Panc1 (cell line): ENCODE results near the gene TIMMDC1. TPM values are rescaled to one million over a fixed set of nuclear protein-coding genes. Genes with fewer than 3 reads are reported as not detected.
"Not testable (repeated sequence)": the region's sequence is repeated elsewhere in the genome, so short reads cannot be mapped to it uniquely, and the experiment has no call there.

Experiments used
- ATAC-seq: fragments of 200-7000 bp; cut with Tn5 transposase; 2 replicates; pipeline ENCODE4 v1.9.1; 2020; ENCODE audit warnings: mild to moderate bottlenecking, moderate library complexity
- BruUV-seq: library from RNA; stranded (reverse); fragments of 400-500 nt; replicated peaks from 2 replicates; lab custom pipeline; 2021; lab: Mats Ljungman, UMichigan
- CTCF ChIA-PET: fragments of 300-600 bp; sonication (Branson Sonifier 250); formaldehyde crosslinking; loops from one replicate; lab custom pipeline; 2022; ENCODE audit warnings: antibody characterized with exemption; lab: Charles Lee
- POLR2A ChIA-PET: fragments of 300-600 bp; sonication (Branson Sonifier 250); formaldehyde crosslinking; loops from one replicate; lab custom pipeline; 2022; ENCODE audit warnings: antibody characterized with exemption; lab: Charles Lee
- DNase-seq: peaks from one replicate; pipeline ENCODE4 v3.0.0-alpha.2; 2010; ENCODE audit warnings: low read depth, low spot score
- H3K27ac ChIP-seq: 2 replicates; pipeline ENCODE4 v1.5.1; 2011; ENCODE audit warnings: mild to moderate bottlenecking, low read length, inconsistent platforms
- H3K27me3 ChIP-seq: fragments of 200-500 bp; sonication (Bioruptor generic); 2 replicates; pipeline ENCODE4 v1.6.0; 2014; ENCODE audit warnings: low read length, inconsistent platforms; ENCODE audit not compliant: control insufficient read depth, insufficient read depth
- H3K36me3 ChIP-seq: fragments of 200-500 bp; sonication (Bioruptor generic); 2 replicates; pipeline ENCODE4 v1.5.1; 2014; ENCODE audit warnings: inconsistent platforms, mild to moderate bottlenecking, low read length, moderate library complexity; ENCODE audit not compliant: control insufficient read depth, insufficient read depth
- H3K4me1 ChIP-seq: 2 replicates; pipeline ENCODE4 v1.5.1; 2011; ENCODE audit warnings: inconsistent platforms, mild to moderate bottlenecking, low read length, moderate library complexity; ENCODE audit not compliant: control insufficient read depth, insufficient read depth
- H3K4me3 ChIP-seq, 2 experiments: 2 replicates each; pipeline ENCODE4 v1.5.1; 2011 to 2012; ENCODE audit warnings: low read depth in 2 of 2, low read length in 2 of 2, mild to moderate bottlenecking in 2 of 2, inconsistent platforms in 1 of 2, moderate library complexity in 1 of 2
- H3K9me3 ChIP-seq: fragments of 200-500 bp; sonication (Bioruptor generic); 2 replicates; pipeline ENCODE4 v1.5.1; 2014; ENCODE audit warnings: low read depth, mild to moderate bottlenecking, inconsistent platforms, low read length, moderate library complexity; ENCODE audit not compliant: control insufficient read depth, insufficient read depth
- POLR2AphosphoS5 ChIP-seq: IDR thresholded peaks from 2 replicates; pipeline ENCODE4 v1.6.1; 2012; ENCODE audit warnings: mild to moderate bottlenecking, low read depth, low read length, moderate library complexity
- SIN3A ChIP-seq: IDR thresholded peaks from 2 replicates; pipeline ENCODE4 v1.6.1; 2012; ENCODE audit warnings: low read depth, mild to moderate bottlenecking, low read length, moderate library complexity, borderline replicate concordance; ENCODE audit not compliant: insufficient read depth
- TCF7L2 ChIP-seq: IDR thresholded peaks from 2 replicates; pipeline ENCODE4 v1.6.1; 2011; ENCODE audit warnings: mild to moderate bottlenecking, low read depth, low read length, inconsistent platforms
- in situ Hi-C: cut with HindIII; loops from 2 replicates; pipeline ENCODE4 v1.10.0; 2016; ENCODE audit warnings: low sequenced_read_pairs, low pct_unique_long_range_greater_than_20kb
- intact Hi-C: fragments of 100-400 bp; cut with micrococcal nuclease; formaldehyde crosslinking; loops from one replicate; pipeline ENCODE4 v1.10.0; 2022; ENCODE audit not compliant: unreplicated experiment
- total RNA-seq: library from RNA; stranded (reverse); gene quantifications from one replicate; pipeline ENCODE4 v1.2.1, GENCODE V29; 2021; ENCODE audit not compliant: unreplicated experiment
- TF ChIP-seq, protein P1 (sequence below), 2 experiments: IDR thresholded peaks; 2 replicates each; pipeline ENCODE4 v1.6.1; 2011 to 2012; ENCODE audit warnings: low read depth in 2 of 2, control low read depth in 1 of 2, low read length in 1 of 2, mild to moderate bottlenecking in 1 of 2, moderate library complexity in 1 of 2; ENCODE audit not compliant: insufficient read depth in 1 of 2
- TF ChIP-seq, protein P2 (sequence below): fragments of 450-650 bp; IDR thresholded peaks from 2 replicates; pipeline ENCODE4 v1.5.1; 2017; ENCODE audit warnings: mild to moderate bottlenecking

The TIMMDC1 gene
- total RNA-seq, 1 experiment from 2014 or later: 170 TPM

DNA sequence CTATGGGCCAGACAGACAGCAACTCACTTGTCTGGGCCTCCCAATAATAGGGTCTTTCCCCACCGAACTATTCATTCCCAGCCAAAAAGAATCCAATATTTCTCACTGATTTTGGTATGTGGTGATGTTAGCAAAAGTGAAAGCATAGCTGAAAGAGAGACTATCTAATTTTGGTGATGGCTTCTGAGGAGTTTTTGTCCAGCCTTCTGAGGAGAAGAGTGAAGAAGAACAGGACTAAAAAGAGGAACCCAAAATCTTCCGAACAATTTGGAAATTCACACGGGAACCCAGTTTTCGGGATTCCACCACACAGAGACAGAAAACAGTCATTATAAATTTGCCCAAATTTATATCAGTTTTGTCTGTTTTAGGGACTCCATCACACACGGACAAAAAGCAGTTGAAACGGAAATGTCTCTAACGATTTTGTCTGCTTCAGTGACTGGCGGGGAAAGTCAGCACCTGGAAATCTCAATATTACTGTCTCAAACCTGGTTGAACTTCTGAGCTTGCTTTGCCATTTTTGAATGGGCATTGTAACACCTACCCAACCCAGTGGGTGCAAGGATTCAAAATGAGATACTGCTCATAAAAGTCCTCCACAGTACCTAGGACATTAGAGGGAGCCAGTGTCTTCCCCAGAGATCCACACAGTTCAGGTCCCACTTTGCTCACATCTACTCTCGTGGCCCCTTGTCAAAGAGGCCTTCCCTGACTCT, 52.0 kb downstream of the TIMMDC1 start:
- H3K4me1 ChIP-seq: no peaks in the 10 kb centered on the region
- DNase-seq: no peak
- TF ChIP-seq, protein P1, sequence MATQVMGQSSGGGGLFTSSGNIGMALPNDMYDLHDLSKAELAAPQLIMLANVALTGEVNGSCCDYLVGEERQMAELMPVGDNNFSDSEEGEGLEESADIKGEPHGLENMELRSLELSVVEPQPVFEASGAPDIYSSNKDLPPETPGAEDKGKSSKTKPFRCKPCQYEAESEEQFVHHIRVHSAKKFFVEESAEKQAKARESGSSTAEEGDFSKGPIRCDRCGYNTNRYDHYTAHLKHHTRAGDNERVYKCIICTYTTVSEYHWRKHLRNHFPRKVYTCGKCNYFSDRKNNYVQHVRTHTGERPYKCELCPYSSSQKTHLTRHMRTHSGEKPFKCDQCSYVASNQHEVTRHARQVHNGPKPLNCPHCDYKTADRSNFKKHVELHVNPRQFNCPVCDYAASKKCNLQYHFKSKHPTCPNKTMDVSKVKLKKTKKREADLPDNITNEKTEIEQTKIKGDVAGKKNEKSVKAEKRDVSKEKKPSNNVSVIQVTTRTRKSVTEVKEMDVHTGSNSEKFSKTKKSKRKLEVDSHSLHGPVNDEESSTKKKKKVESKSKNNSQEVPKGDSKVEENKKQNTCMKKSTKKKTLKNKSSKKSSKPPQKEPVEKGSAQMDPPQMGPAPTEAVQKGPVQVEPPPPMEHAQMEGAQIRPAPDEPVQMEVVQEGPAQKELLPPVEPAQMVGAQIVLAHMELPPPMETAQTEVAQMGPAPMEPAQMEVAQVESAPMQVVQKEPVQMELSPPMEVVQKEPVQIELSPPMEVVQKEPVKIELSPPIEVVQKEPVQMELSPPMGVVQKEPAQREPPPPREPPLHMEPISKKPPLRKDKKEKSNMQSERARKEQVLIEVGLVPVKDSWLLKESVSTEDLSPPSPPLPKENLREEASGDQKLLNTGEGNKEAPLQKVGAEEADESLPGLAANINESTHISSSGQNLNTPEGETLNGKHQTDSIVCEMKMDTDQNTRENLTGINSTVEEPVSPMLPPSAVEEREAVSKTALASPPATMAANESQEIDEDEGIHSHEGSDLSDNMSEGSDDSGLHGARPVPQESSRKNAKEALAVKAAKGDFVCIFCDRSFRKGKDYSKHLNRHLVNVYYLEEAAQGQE (IDR thresholded peaks at IDR 0.05; ENCODE audit: insufficient read depth in 1 of 2, low read depth in 2 of 2, low read length in 1 of 2): no peak
- TF ChIP-seq, protein P2, sequence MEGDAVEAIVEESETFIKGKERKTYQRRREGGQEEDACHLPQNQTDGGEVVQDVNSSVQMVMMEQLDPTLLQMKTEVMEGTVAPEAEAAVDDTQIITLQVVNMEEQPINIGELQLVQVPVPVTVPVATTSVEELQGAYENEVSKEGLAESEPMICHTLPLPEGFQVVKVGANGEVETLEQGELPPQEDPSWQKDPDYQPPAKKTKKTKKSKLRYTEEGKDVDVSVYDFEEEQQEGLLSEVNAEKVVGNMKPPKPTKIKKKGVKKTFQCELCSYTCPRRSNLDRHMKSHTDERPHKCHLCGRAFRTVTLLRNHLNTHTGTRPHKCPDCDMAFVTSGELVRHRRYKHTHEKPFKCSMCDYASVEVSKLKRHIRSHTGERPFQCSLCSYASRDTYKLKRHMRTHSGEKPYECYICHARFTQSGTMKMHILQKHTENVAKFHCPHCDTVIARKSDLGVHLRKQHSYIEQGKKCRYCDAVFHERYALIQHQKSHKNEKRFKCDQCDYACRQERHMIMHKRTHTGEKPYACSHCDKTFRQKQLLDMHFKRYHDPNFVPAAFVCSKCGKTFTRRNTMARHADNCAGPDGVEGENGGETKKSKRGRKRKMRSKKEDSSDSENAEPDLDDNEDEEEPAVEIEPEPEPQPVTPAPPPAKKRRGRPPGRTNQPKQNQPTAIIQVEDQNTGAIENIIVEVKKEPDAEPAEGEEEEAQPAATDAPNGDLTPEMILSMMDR: no peak
- TF ChIP-seq TCF7L2 (no peak), POLR2AphosphoS5 (no peak), SIN3A (no peak)
- H3K4me3 ChIP-seq: no peak overlapping the region
- H3K27me3 ChIP-seq: no peaks in the 10 kb centered on the region
- ATAC-seq: no peak
- H3K27ac ChIP-seq: no peak overlapping the region
- CTCF ChIA-PET: interaction anchor here (0.6 kb wide), 1 partner anchor 87 kb away, joined by 4 read pairs; no protein-coding TSS in a partner anchor
- POLR2A ChIA-PET: no interaction called here
- intact Hi-C loops: no loop called here
- in situ Hi-C loops: no loop called here
- no TSS peak for BruUV-seq
- no peaks in the 10 kb centered on the region for H3K9me3 ChIP-seq
- H3K36me3 ChIP-seq: no peaks in the 10 kb centered on the region

DNA sequence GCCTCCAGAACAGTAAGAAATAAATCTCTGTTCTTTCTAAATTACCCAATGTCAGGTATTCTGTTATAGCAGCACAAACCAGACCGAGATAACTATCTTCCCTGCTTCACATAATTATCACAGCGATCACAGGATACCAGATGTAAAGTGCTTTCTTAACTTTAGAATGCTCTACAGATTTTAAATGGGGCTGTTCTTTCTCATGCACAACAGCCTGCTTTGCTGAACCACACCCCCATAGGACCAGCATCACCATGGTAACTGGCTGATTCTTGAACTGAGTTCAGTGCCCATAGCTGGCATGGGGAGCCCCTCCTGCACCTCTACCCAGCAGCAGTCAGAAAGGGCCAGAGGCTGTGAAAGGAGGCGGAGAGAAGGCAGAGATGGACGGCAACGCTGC, 53.3 kb downstream of the TIMMDC1 start:
- DNase-seq (no peak), ATAC-seq (no peak)
- Histone ChIP-seq H3K36me3 (no peaks in the 10 kb centered on the region), H3K27me3 (no peaks in the 10 kb centered on the region; the same call in 1 of the 2 replicates), H3K27ac (no peak overlapping the region), H3K9me3 (no peaks in the 10 kb centered on the region), H3K4me3 (no peak overlapping the region), H3K4me1 (no peaks in the 10 kb centered on the region)
- in situ Hi-C loops: no loop called here
- intact Hi-C loops: no loop called here
- no TSS peak for BruUV-seq
- TF ChIP-seq, protein P1 (IDR thresholded peaks at IDR 0.05; ENCODE audit: insufficient read depth in 1 of 2, low read depth in 2 of 2, low read length in 1 of 2): no peak
- no peak for TF ChIP-seq SIN3A
- TF ChIP-seq, protein P2: no peak
- CTCF ChIA-PET: no interaction called here
- POLR2A ChIA-PET: no interaction called here

DNA sequence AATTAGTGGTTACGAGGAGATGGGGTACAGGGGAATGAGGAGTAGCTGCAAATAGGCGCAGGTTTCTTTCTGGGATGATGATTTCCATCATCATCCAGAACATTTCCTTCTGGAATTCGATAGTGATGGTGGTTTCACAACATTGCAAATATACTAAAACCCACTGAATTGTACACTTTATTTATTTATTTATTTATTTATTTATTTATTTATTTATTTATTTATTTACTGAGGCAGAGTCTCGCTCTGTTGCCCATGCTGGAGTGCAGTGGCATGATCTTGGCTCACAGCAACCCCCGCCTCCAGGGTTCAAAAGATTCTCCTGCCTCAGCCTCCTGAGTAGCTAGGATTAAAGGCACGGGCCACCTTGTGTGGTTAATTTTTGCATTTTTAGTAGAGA, 54.6 kb downstream of the TIMMDC1 start:
- H3K9me3 ChIP-seq, ATAC-seq, H3K27me3 ChIP-seq, intact Hi-C loops, in situ Hi-C loops, H3K27ac ChIP-seq, H3K4me3 ChIP-seq, CTCF ChIA-PET, H3K36me3 ChIP-seq, H3K4me1 ChIP-seq, BruUV-seq, DNase-seq: not testable (repeated sequence)
- POLR2A ChIA-PET: interaction anchor here (0.6 kb wide), 1 partner anchor 37 kb away, joined by 4 read pairs; no protein-coding TSS in a partner anchor
